Bronchial epithelial cell (primary cell): Measurements from ENCODE around the gene UPK3A. TPM values are rescaled to one million over a fixed set of nuclear protein-coding genes. Genes with fewer than 3 reads are reported as not detected.
A peak's percentile ranks its signal among the peaks of the same experiment; 100 is the strongest.

ENCODE experiments used
- DNase-seq: peaks from one replicate; pipeline ENCODE4 v3.0.0-alpha.2; 2010; ENCODE audit warnings: low read depth
- FAIRE-seq: peaks from 2 replicates; lab custom pipeline; 2011; peaks lifted over from hg19 to GRCh38; lab: Jason Lieb, UNC
- H3K27me3 ChIP-seq: 2 replicates; pipeline ENCODE4 v1.5.1; 2011; ENCODE audit warnings: low read length; ENCODE audit not compliant: control insufficient read depth, insufficient read depth
- H3K36me3 ChIP-seq: 2 replicates; pipeline ENCODE4 v1.5.1; 2011; ENCODE audit warnings: low read length; ENCODE audit not compliant: control insufficient read depth, insufficient read depth
- H3K4me3 ChIP-seq: 2 replicates; pipeline ENCODE4 v1.5.1; 2011; ENCODE audit warnings: mild to moderate bottlenecking, low read depth, low read length, control low read depth
- total RNA-seq: library from RNA; depleted of rRNA; stranded (reverse); fragments of >200 nt; gene quantifications from 2 replicates; pipeline ENCODE4 v1.2.1, GENCODE V29; 2014
- TF ChIP-seq, protein P1 (sequence below): IDR thresholded peaks from 2 replicates; pipeline ENCODE4 v1.5.1; 2011; ENCODE audit warnings: mild to moderate bottlenecking, moderate library complexity, low read length, control low read depth, inconsistent platforms; ENCODE audit not compliant: insufficient read depth, severe bottlenecking

UPK3A gene
- total RNA-seq, 1 donor from 2014 or later, result not detected

DNA sequence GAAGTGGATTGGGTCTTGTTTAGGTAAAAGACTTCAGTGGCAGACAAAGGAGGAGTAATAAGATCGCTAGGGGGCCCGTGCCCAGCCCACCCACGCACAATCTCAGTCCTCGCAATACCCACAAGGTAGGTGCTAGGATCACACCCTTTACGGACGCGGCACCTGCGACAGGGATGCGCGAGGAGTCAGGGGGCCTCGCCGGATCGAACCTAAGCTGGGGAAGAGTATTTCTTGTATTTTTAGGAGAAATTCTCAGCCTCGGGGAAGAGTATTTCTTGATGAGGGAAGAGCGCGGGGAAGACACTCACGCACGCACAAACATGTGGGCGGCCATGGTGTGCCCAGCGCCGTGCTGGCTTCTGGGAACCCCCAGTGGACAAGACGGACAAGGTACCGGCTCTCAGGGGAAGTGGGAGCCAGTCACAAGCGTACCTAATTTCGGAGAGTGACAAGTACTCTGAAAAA lies 24.2 kb downstream of the UPK3A start:
- Histone ChIP-seq H3K4me3 (peak overlapping the region; percentile 97), H3K36me3 (no peaks in the 10 kb centered on the region), H3K27me3 (no peaks in the 10 kb centered on the region)
- TF ChIP-seq, protein P1, sequence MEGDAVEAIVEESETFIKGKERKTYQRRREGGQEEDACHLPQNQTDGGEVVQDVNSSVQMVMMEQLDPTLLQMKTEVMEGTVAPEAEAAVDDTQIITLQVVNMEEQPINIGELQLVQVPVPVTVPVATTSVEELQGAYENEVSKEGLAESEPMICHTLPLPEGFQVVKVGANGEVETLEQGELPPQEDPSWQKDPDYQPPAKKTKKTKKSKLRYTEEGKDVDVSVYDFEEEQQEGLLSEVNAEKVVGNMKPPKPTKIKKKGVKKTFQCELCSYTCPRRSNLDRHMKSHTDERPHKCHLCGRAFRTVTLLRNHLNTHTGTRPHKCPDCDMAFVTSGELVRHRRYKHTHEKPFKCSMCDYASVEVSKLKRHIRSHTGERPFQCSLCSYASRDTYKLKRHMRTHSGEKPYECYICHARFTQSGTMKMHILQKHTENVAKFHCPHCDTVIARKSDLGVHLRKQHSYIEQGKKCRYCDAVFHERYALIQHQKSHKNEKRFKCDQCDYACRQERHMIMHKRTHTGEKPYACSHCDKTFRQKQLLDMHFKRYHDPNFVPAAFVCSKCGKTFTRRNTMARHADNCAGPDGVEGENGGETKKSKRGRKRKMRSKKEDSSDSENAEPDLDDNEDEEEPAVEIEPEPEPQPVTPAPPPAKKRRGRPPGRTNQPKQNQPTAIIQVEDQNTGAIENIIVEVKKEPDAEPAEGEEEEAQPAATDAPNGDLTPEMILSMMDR, result no peak
- FAIRE-seq (no peak), DNase-seq (no peak)

GRCh38 chr22:45309422-45310227 lies 24.9 kb downstream of the UPK3A start, which contains the start of gene FAM118A:
TSS of gene FAM118A (plus strand) at chr22:45309934. CDS start at chr22:45322380, 12,446 bp downstream.
- DNase-seq, result peak; percentile 74

DNA sequence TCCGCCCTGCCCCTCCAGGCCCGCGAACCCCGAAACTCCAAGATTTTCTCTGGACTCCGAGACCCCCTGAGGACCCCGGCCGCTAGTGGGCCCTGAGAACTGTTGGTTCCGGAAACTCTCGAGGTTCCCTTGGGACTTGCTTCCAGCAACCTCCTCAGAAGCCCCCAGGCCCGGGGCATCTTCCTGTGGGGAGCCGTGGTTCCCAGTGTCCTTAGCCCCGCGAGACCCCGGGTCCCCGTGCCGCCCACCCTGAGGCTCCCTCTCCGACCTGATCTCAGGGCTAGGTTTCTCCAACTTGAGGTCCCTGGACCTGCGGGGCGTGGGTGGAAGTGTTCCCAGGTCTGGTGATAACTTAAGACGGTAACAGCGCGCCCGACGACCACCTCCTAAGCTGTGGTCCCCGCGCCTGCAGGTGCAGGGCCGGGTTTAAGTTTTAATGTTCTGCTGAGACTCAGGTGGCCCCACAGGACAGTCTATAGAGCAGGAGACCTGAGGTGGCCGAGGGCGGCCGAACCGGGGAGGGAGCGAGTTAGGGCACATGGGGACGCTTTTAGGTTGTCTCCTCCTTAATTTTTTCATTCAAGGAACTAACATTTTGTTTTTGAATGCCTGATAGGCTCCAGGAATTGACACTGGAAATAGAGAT lies 25.7 kb downstream of the UPK3A start:
- TF ChIP-seq, protein P1, result no peak
- Histone ChIP-seq H3K27me3 (no peaks in the 10 kb centered on the region), H3K36me3 (no peaks in the 10 kb centered on the region), H3K4me3 (peak overlapping the region; percentile 97)
- FAIRE-seq, result no peak
- DNase-seq, result no peak

More at GRCh38 chr22:45309422-45310227, 24.9 kb downstream of the UPK3A start, which contains the start of gene FAM118A:
- peak within 1 kb of the TSS; percentile 97 for H3K4me3 ChIP-seq
- no peak for FAIRE-seq
- H3K36me3 ChIP-seq, result no peaks in the 10 kb centered on the region
- H3K27me3 ChIP-seq, result no peaks in the 10 kb centered on the region
- TF ChIP-seq, protein P1, result peak; percentile 13

DNA sequence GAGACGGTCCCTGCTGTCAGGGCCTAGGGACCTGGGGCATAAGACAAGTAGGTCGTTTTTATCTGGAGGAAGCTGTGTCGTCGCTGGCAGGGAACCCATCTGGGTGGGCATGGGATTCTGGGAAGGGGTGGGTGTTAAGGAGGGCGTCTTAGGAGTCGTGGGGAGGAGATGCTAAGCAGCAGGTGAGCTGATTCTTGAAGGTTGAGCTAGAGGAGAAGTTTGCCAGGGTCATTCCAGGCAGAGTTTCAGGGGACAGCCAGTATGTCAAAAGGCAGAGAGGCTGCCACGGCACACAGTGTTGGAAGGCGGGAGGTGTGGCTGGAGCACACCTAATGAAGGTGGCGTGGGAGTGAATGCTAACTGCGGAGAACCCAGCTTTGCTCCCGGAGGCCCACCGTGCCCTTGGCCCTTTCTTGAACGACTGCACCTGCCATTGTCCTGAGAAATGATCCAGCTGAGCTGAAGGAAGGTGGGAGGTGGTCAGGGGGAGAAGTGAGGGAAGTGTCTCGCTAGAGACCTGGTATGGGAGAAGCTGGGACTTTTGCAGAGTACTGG lies 26.3 kb downstream of the UPK3A start:
- FAIRE-seq (no peak), DNase-seq (no peak)
- Histone ChIP-seq H3K27me3 (no peaks in the 10 kb centered on the region), H3K36me3 (no peaks in the 10 kb centered on the region), H3K4me3 (peak overlapping the region; percentile 97)
- TF ChIP-seq, protein P1, result no peak

DNA sequence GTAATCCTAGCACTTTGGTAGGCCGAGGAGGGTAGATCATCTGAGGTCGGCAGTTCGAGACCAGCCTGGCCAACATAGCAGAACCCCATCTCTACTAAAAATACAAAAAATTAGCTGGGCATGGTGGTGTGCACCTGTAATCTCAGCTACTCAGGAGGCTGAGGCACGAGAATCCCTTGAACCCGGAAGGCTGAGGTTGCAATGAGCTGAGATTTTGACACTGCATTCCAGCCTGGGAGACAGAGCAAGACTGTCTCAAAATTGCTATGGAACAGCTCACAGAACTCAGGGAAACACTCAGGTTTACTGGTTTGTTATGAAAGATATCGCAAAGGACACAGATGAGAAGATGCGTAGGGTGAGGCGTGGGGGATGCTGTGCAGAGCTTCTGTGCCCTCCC lies 27.7 kb downstream of the UPK3A start:
- H3K36me3 ChIP-seq, result no peaks in the 10 kb centered on the region
- no peak overlapping the region for H3K4me3 ChIP-seq
- TF ChIP-seq, protein P1, result no peak
- FAIRE-seq (no peak), DNase-seq (no peak)
- H3K27me3 ChIP-seq, result no peaks in the 10 kb centered on the region
